T-cell (primary cell): Measurements from ENCODE around the gene RALA. TPM values are rescaled to one million over a fixed set of nuclear protein-coding genes. Genes with fewer than 3 reads are reported as not detected.
A peak's percentile ranks its signal among the peaks of the same experiment; 100 is the strongest.

Source experiments
- ATAC-seq, 4 experiments: fragments of 200-7000 bp in 3 of 4; fragments of 150-1000 bp in 1 of 4; cut with Tn5 transposase; replicated peaks in 1 of 4; 1 replicate in 3 of 4; 2 replicates in 1 of 4; pipeline ENCODE4 v1.10.0; 2021; ENCODE audit warnings: moderate library complexity in 3 of 4, mild to moderate bottlenecking in 2 of 4, moderate number of reproducible peaks in 1 of 4
- CTCF ChIA-PET, 2 donors: fragments of 300-600 bp; sonication (Branson Sonifier 250); formaldehyde crosslinking; loops; one replicate each; lab custom pipeline; 2022; ENCODE audit warnings: antibody characterized with exemption in 2 of 2; lab: Charles Lee
- POLR2A ChIA-PET, 2 donors: fragments of 300-600 bp; sonication (Branson Sonifier 250); formaldehyde crosslinking; loops; one replicate each; lab custom pipeline; 2022; ENCODE audit warnings: antibody characterized with exemption in 2 of 2; lab: Charles Lee
- DNase-seq, 35 experiments: peaks; one replicate each; pipeline versions ENCODE4 v3.0.0 to v3.0.0-alpha.2; 2013 to 2023
- H3K27ac ChIP-seq: one replicate; pipeline ENCODE4 v1.5.1; 2013; ENCODE audit warnings: low read length
- H3K27me3 ChIP-seq, 2 experiments: replicated peaks in 1 of 2; 1 replicate in 1 of 2; 2 replicates in 1 of 2; pipeline versions ENCODE4 v1.6.1 to v1.7.0; 2013; ENCODE audit warnings: low read length in 1 of 2, mixed read lengths in 1 of 2; ENCODE audit not compliant: control insufficient read depth in 2 of 2, insufficient read depth in 2 of 2; ENCODE audit errors: extremely low read depth in 1 of 2
- H3K36me3 ChIP-seq, 2 donors: 1 replicate in 1 of 2; 2 replicates in 1 of 2; pipeline versions ENCODE4 v1.6.1 to v1.7.0; 2013; ENCODE audit warnings: low read length in 1 of 2; ENCODE audit not compliant: control insufficient read depth in 2 of 2, insufficient read depth in 1 of 2; ENCODE audit errors: extremely low read depth in 1 of 2
- H3K4me1 ChIP-seq, 2 experiments: 1 replicate in 1 of 2; 2 replicates in 1 of 2; pipeline versions ENCODE4 v1.6.1 to v1.7.0; 2013; ENCODE audit warnings: low read length in 2 of 2, mixed read lengths in 1 of 2; ENCODE audit not compliant: insufficient read depth in 2 of 2, control insufficient read depth in 1 of 2; ENCODE audit errors: extremely low read depth in 1 of 2
- H3K4me3 ChIP-seq, 2 donors: 1 replicate in 1 of 2; 2 replicates in 1 of 2; pipeline versions ENCODE4 v1.5.1 to v1.7.0; 2013; ENCODE audit warnings: mild to moderate bottlenecking in 2 of 2, low read length in 1 of 2, moderate library complexity in 1 of 2; ENCODE audit not compliant: control insufficient read depth in 1 of 2; ENCODE audit errors: extremely low read depth in 1 of 2
- H3K9me3 ChIP-seq: 2 replicates; pipeline ENCODE4 v1.7.0; 2013
- H3K27ac Mint-ChIP-seq, 2 donors: one replicate each; pipeline ENCODE4 v1.8.0; 2020 to 2021; ENCODE audit warnings: mild to moderate bottlenecking in 2 of 2, mixed read lengths in 2 of 2
- H3K27me3 Mint-ChIP-seq, 2 donors: one replicate each; pipeline ENCODE4 v1.8.0; 2021 to 2022; ENCODE audit warnings: mixed read lengths in 2 of 2
- H3K36me3 Mint-ChIP-seq: one replicate; pipeline ENCODE4 v1.8.0; 2021; ENCODE audit warnings: mixed read lengths
- H3K4me1 Mint-ChIP-seq, 3 donors: one replicate each; pipeline ENCODE4 v1.8.0; 2020 to 2022; ENCODE audit warnings: mixed read lengths in 3 of 3, mild to moderate bottlenecking in 1 of 3
- H3K4me3 Mint-ChIP-seq, 3 donors: one replicate each; pipeline ENCODE4 v1.8.0; 2020 to 2022; ENCODE audit warnings: mild to moderate bottlenecking in 3 of 3, mixed read lengths in 3 of 3, moderate library complexity in 3 of 3
- H3K9me3 Mint-ChIP-seq, 3 donors: one replicate each; pipeline ENCODE4 v1.8.0; 2020 to 2022; ENCODE audit warnings: mixed read lengths in 3 of 3
- WGBS: methylation state at CpG from one replicate; pipeline ENCODE4 v1.1.5; 2013; ENCODE audit warnings: missing lambda C conversion rate; ENCODE audit not compliant: insufficient coverage; 5-methylcytosine and 5-hydroxymethylcytosine counted together
- total RNA-seq, 35 experiments: library from RNA in 6 of 35; stranded (reverse) in 6 of 35; fragments of 120-200 nt in 1 of 35; gene quantifications; one replicate each; pipeline versions ENCODE4 v1.2.1 to v1.2.4 and lab custom pipeline; 2013 to 2026

Gene RALA
- total RNA-seq, 5 donors from 2014 or later (not counting 1 experiment from before 2014, with no cell fraction given): 24.4 to 49.8 (median 36.7) TPM

- Histone ChIP-seq H3K27ac (no peak overlapping the region), H3K9me3 (no peaks in the 10 kb centered on the region), H3K27me3 (peaks cover 0 to 14% of the 10 kb centered on the region in 2 experiments), H3K4me1 (no peaks in the 10 kb centered on the region), H3K4me3 (no peak overlapping the region), H3K36me3 (no peaks in the 10 kb centered on the region)
- ChIA-PET POLR2A (no interaction called here), CTCF (interaction anchor here in 1 of 2 donors (1.0 kb wide), 1 partner anchor 35 kb away, joined by 3 read pairs; no protein-coding TSS in a partner anchor)
- no peak overlapping the region for H3K4me3 Mint-ChIP-seq
- H3K27me3 Mint-ChIP-seq: peaks cover 11 to 12% of the 10 kb centered on the region in 2 donors
- no peaks in the 10 kb centered on the region for H3K9me3 Mint-ChIP-seq
- DNase-seq (no peak), ATAC-seq (no peak)
- no CpG with 5 or more reads among the region's 1 CpG for WGBS
- no peak overlapping the region for H3K27ac Mint-ChIP-seq
- H3K4me1 Mint-ChIP-seq: no peaks in the 10 kb centered on the region
- no peaks in the 10 kb centered on the region for H3K36me3 Mint-ChIP-seq
These were observed 7.2 kb upstream of the RALA start for GRCh38 chr7:39616138-39616537.

GRCh38 chr7:39617005-39617404 is 6.4 kb upstream of the RALA start:
- DNase-seq (no peak), ATAC-seq (no peak)
- H3K4me1 Mint-ChIP-seq: peaks cover 3 to 5% (median 4%) of the 10 kb centered on the region in 3 donors
- no peaks in the 10 kb centered on the region for H3K36me3 Mint-ChIP-seq
- no peaks in the 10 kb centered on the region for H3K9me3 Mint-ChIP-seq
- H3K27me3 Mint-ChIP-seq: peaks cover 10 to 12% of the 10 kb centered on the region in 2 donors
- H3K27ac Mint-ChIP-seq: no peak overlapping the region
- POLR2A ChIA-PET: no interaction called here
- CTCF ChIA-PET: no interaction called here
- Histone ChIP-seq H3K27me3 (peaks cover 0 to 9% of the 10 kb centered on the region in 2 experiments), H3K4me1 (peaks cover 0 to 5% of the 10 kb centered on the region in 2 experiments), H3K4me3 (no peak overlapping the region), H3K36me3 (no peaks in the 10 kb centered on the region), H3K27ac (no peak overlapping the region), H3K9me3 (no peaks in the 10 kb centered on the region)
- H3K4me3 Mint-ChIP-seq: no peak overlapping the region

GRCh38 chr7:39618868-39619267 is 4.5 kb upstream of the RALA start:
- no peaks in the 10 kb centered on the region for H3K36me3 Mint-ChIP-seq
- Histone ChIP-seq H3K9me3 (no peaks in the 10 kb centered on the region), H3K36me3 (no peaks in the 10 kb centered on the region), H3K27ac (no peak overlapping the region), H3K4me1 (peaks cover 9 to 10% of the 10 kb centered on the region in 2 experiments), H3K27me3 (peaks cover 0 to 3% of the 10 kb centered on the region in 2 experiments), H3K4me3 (no peak overlapping the region)
- CTCF ChIA-PET: interaction anchor here in 1 of 2 donors (0.8 kb wide), 1 partner anchor 39 kb away, joined by 3 read pairs; no protein-coding TSS in a partner anchor
- H3K9me3 Mint-ChIP-seq: no peaks in the 10 kb centered on the region
- no CpG with 5 or more reads among the region's 4 CpGs for WGBS
- POLR2A ChIA-PET: interaction anchor here in 1 of 2 donors (0.6 kb wide), 1 partner anchor 44 kb away, joined by 3 read pairs; no protein-coding TSS in a partner anchor
- no peak overlapping the region for H3K4me3 Mint-ChIP-seq
- no peak overlapping the region for H3K27ac Mint-ChIP-seq
- DNase-seq (no peak), ATAC-seq (no peak)
- H3K4me1 Mint-ChIP-seq: peaks cover 11 to 12% (median 12%) of the 10 kb centered on the region in 3 donors
- peaks cover 4 to 7% of the 10 kb centered on the region in 2 donors for H3K27me3 Mint-ChIP-seq

- CTCF ChIA-PET: interaction anchor here (0.6 to 5.5 kb wide), 3 partner anchors 40 to 122 kb away, joined by 3 to 31 read pairs (median 8); no protein-coding TSS in a partner anchor
- H3K27ac Mint-ChIP-seq: no peak overlapping the region
- peaks cover 15 to 22% of the 10 kb centered on the region in 2 experiments for H3K4me1 ChIP-seq
- DNase-seq (no peak), ATAC-seq (no peak)
- H3K27me3 Mint-ChIP-seq: peaks cover 3 to 4% of the 10 kb centered on the region in 2 donors
- H3K36me3 ChIP-seq: no peaks in the 10 kb centered on the region
- POLR2A ChIA-PET: no interaction called here
- peaks cover 3% of the 10 kb centered on the region for H3K36me3 Mint-ChIP-seq
- H3K27ac ChIP-seq: no peak overlapping the region
- no peaks in the 10 kb centered on the region for H3K9me3 ChIP-seq
- H3K4me3 Mint-ChIP-seq: no peak overlapping the region
- H3K4me3 ChIP-seq: no peak overlapping the region
- H3K27me3 ChIP-seq: no peaks in the 10 kb centered on the region
- no peaks in the 10 kb centered on the region for H3K9me3 Mint-ChIP-seq
- H3K4me1 Mint-ChIP-seq: peaks cover 25 to 28% (median 26%) of the 10 kb centered on the region in 3 donors
These were observed 2.9 kb upstream of the RALA start for GRCh38 chr7:39620486-39620885.

- WGBS: 80% methylated on average over 1 of the region's 1 CpG
- no peaks in the 10 kb centered on the region for H3K9me3 Mint-ChIP-seq
- H3K4me3 Mint-ChIP-seq: no peak overlapping the region
- CTCF ChIA-PET: interaction anchor here (0.5 to 5.5 kb wide), 4 partner anchors 17 to 368 kb away, joined by 4 to 31 read pairs (median 10); no protein-coding TSS in a partner anchor
- no peak overlapping the region for H3K27ac Mint-ChIP-seq
- H3K36me3 ChIP-seq: no peaks in the 10 kb centered on the region
- POLR2A ChIA-PET: interaction anchor here in 1 of 2 donors (0.6 kb wide), 1 partner anchor 9 kb away, joined by 8 read pairs; no protein-coding TSS in a partner anchor
- no peak overlapping the region for H3K4me3 ChIP-seq
- no peaks in the 10 kb centered on the region for H3K27me3 Mint-ChIP-seq
- H3K36me3 Mint-ChIP-seq: peaks cover 4% of the 10 kb centered on the region
- no peak for ATAC-seq
- peaks cover 16 to 29% of the 10 kb centered on the region in 2 experiments for H3K4me1 ChIP-seq
- no peak for DNase-seq
- H3K27me3 ChIP-seq: no peaks in the 10 kb centered on the region
- H3K4me1 Mint-ChIP-seq: peaks cover 33 to 35% (median 34%) of the 10 kb centered on the region in 3 donors
- no peak overlapping the region for H3K27ac ChIP-seq
- no peaks in the 10 kb centered on the region for H3K9me3 ChIP-seq
These were observed 2.1 kb upstream of the RALA start for GRCh38 chr7:39621261-39621660.

GRCh38 chr7:39621784-39622411 is 1.5 kb upstream of the RALA start:
- Histone ChIP-seq H3K36me3 (no peaks in the 10 kb centered on the region), H3K4me1 (peaks cover 18 to 30% of the 10 kb centered on the region in 2 experiments), H3K9me3 (no peaks in the 10 kb centered on the region), H3K27me3 (no peaks in the 10 kb centered on the region), H3K4me3 (no peak overlapping the region), H3K27ac (no peak overlapping the region)
- peak overlapping the region; percentile 86 to 94 (median 88) for H3K4me3 Mint-ChIP-seq
- H3K36me3 Mint-ChIP-seq: peaks cover 10% of the 10 kb centered on the region
- H3K9me3 Mint-ChIP-seq: no peaks in the 10 kb centered on the region
- ChIA-PET POLR2A (interaction anchor here in 1 of 2 donors (0.6 kb wide), 1 partner anchor 15 kb away, joined by 5 read pairs; no protein-coding TSS in a partner anchor), CTCF (interaction anchor here (0.8 to 5.5 kb wide), 6 partner anchors 13 to 124 kb away, joined by 4 to 31 read pairs (median 6); no protein-coding TSS in a partner anchor)
- no CpG with 5 or more reads among the region's 1 CpG for WGBS
- no peak for ATAC-seq
- no peaks in the 10 kb centered on the region for H3K27me3 Mint-ChIP-seq
- peaks cover 40 to 41% (median 40%) of the 10 kb centered on the region in 3 donors for H3K4me1 Mint-ChIP-seq
- peak overlapping the region; percentile 82 to 87 for H3K27ac Mint-ChIP-seq
- DNase-seq: no peak
